Mesendoderm (in vitro differentiated cells): Measurements from ENCODE around the gene GRK1.

Experiments
- DNase-seq: peaks from one replicate; pipeline ENCODE4 v3.0.0; 2013
- H2AK5ac ChIP-seq: 2 replicates; pipeline ENCODE4 v1.6.1; 2013; ENCODE audit warnings: low read length, inconsistent platforms
- H2BK120ac ChIP-seq: 2 replicates; pipeline ENCODE4 v1.6.1; 2013; ENCODE audit warnings: low read depth, mild to moderate bottlenecking, low read length, moderate library complexity, mixed read lengths
- H2BK15ac ChIP-seq: replicated peaks from 2 replicates; pipeline ENCODE4 v1.6.1; 2013; ENCODE audit warnings: low read depth, mild to moderate bottlenecking, moderate library complexity
- H2BK5ac ChIP-seq: 2 replicates; pipeline ENCODE4 v1.6.1; 2013; ENCODE audit warnings: low read length, inconsistent platforms
- H3K18ac ChIP-seq: 2 replicates; pipeline ENCODE4 v1.6.1; 2013; ENCODE audit warnings: mild to moderate bottlenecking, low read length, mixed read lengths
- H3K23ac ChIP-seq: one replicate; pipeline ENCODE4 v1.6.1; 2013; ENCODE audit warnings: low read length
- H3K27ac ChIP-seq: 2 replicates; pipeline ENCODE4 v1.5.1; 2013; ENCODE audit warnings: low read depth, mild to moderate bottlenecking, inconsistent platforms, low read length, moderate library complexity
- H3K27me3 ChIP-seq: 2 replicates; pipeline ENCODE4 v1.6.1; 2013; ENCODE audit warnings: low read length, control low read depth, mild to moderate bottlenecking, inconsistent platforms; ENCODE audit not compliant: insufficient read depth, poor library complexity
- H3K36me3 ChIP-seq: 2 replicates; pipeline ENCODE4 v1.6.1; 2013; ENCODE audit warnings: low read length, inconsistent platforms; ENCODE audit not compliant: control insufficient read depth, insufficient read depth
- H3K4ac ChIP-seq: one replicate; pipeline ENCODE4 v1.6.1; 2013; ENCODE audit warnings: low read depth, mild to moderate bottlenecking, low read length, moderate library complexity
- H3K4me1 ChIP-seq: 2 replicates; pipeline ENCODE4 v1.6.1; 2013; ENCODE audit warnings: low read depth, low read length, inconsistent platforms; ENCODE audit not compliant: control insufficient read depth
- H3K4me2 ChIP-seq: 2 replicates; pipeline ENCODE4 v1.6.1; 2013; ENCODE audit warnings: low read length
- H3K4me3 ChIP-seq: 2 replicates; pipeline ENCODE4 v1.5.1; 2013; ENCODE audit warnings: mild to moderate bottlenecking, low read length
- H3K56ac ChIP-seq: one replicate; pipeline ENCODE4 v1.6.1; 2013; ENCODE audit warnings: low read length
- H3K79me1 ChIP-seq: 2 replicates; pipeline ENCODE4 v1.6.1; 2013; ENCODE audit warnings: low read length, inconsistent platforms
- H3K79me2 ChIP-seq: 2 replicates; pipeline ENCODE4 v1.6.1; 2013; ENCODE audit warnings: mild to moderate bottlenecking, low read length; ENCODE audit not compliant: control insufficient read depth, insufficient read depth
- H3K9ac ChIP-seq: 2 replicates; pipeline ENCODE4 v1.6.1; 2013; ENCODE audit warnings: low read length, inconsistent platforms
- H4K5ac ChIP-seq: one replicate; pipeline ENCODE4 v1.6.1; 2013; ENCODE audit warnings: low read length
- H4K8ac ChIP-seq: one replicate; pipeline ENCODE4 v1.6.1; 2013; ENCODE audit warnings: low read depth, mild to moderate bottlenecking, control low read depth, low read length, moderate library complexity
- WGBS: extraction: QIAGEN DNeasy Blood & Tissue Kit; methylation state at CpG from one replicate; pipeline ENCODE4 v1.1.7; 2013; ENCODE audit warnings: low lambda C conversion rate, missing lambda C conversion rate; ENCODE audit not compliant: insufficient coverage; ENCODE audit errors: extremely low coverage; 5-methylcytosine and 5-hydroxymethylcytosine counted together

GRK1 gene

GRCh38 chr13:113638173-113638746 lies 28.8 kb upstream of the GRK1 start:
- H3K23ac ChIP-seq: no peak overlapping the region
- H4K8ac ChIP-seq: no peak overlapping the region

DNA sequence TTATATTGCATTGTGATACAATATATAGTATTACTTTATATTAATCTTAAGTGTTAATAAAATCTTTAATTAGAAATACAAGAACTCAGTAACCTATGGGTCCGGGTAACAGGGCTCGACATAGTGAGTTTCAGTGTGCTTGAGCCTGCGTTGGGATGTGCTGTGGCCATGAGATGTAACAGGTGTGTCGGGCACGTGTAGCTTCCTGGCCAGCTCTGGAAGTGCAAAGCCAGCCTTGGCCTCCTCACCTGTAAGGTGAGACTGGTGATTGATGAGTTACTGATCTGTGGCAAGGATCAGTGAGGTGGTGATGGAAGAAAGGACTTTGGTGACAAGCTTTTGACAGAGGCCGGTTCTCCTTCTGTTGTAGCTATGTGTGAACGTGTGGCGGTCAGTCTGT lies 28.2 kb upstream of the GRK1 start:
- H3K79me2 ChIP-seq: no peaks in the 10 kb centered on the region
- no peaks in the 10 kb centered on the region for H3K27me3 ChIP-seq
- H2BK5ac ChIP-seq: no peak overlapping the region
- whole genome bisulfite sequencing: no CpG with 5 or more reads among the region's 8 CpGs
- H4K8ac ChIP-seq: no peak overlapping the region
- H3K36me3 ChIP-seq: peaks cover 36% of the 10 kb centered on the region
- H3K4ac ChIP-seq: no peak overlapping the region
- peaks cover 2% of the 10 kb centered on the region for H3K79me1 ChIP-seq
- no peak overlapping the region for H3K56ac ChIP-seq
- H3K9ac ChIP-seq: no peak overlapping the region
- no peak overlapping the region for H3K23ac ChIP-seq
- H2BK120ac ChIP-seq: no peak overlapping the region
- no peak overlapping the region for H2AK5ac ChIP-seq
- H2BK15ac ChIP-seq: no peak overlapping the region
- H3K4me1 ChIP-seq: no peaks in the 10 kb centered on the region
- no peak overlapping the region for H3K27ac ChIP-seq
- no peak overlapping the region for H3K4me3 ChIP-seq
- DNase-seq: no peak
- no peak overlapping the region for H4K5ac ChIP-seq
- H3K4me2 ChIP-seq: no peak overlapping the region
- no peak overlapping the region for H3K18ac ChIP-seq

More at GRCh38 chr13:113638173-113638746, 28.8 kb upstream of the GRK1 start:
- H3K4ac ChIP-seq: no peak overlapping the region
- WGBS: no CpG with 5 or more reads among the region's 37 CpGs
- H3K4me1 ChIP-seq: no peaks in the 10 kb centered on the region
- no peak overlapping the region for H2BK120ac ChIP-seq
- H3K27me3 ChIP-seq: no peaks in the 10 kb centered on the region
- H3K27ac ChIP-seq: no peak overlapping the region
- no peaks in the 10 kb centered on the region for H3K79me2 ChIP-seq
- H2AK5ac ChIP-seq: no peak overlapping the region
- H2BK5ac ChIP-seq: no peak overlapping the region
- H3K36me3 ChIP-seq: peaks cover 38% of the 10 kb centered on the region
- no peak overlapping the region for H3K56ac ChIP-seq
- H3K4me2 ChIP-seq: no peak overlapping the region
- no peak overlapping the region for H2BK15ac ChIP-seq
- no peak overlapping the region for H3K4me3 ChIP-seq
- peaks cover 2% of the 10 kb centered on the region for H3K79me1 ChIP-seq
- no peak overlapping the region for H4K5ac ChIP-seq
- H3K9ac ChIP-seq: no peak overlapping the region
- DNase-seq: no peak
- no peak overlapping the region for H3K18ac ChIP-seq

DNA sequence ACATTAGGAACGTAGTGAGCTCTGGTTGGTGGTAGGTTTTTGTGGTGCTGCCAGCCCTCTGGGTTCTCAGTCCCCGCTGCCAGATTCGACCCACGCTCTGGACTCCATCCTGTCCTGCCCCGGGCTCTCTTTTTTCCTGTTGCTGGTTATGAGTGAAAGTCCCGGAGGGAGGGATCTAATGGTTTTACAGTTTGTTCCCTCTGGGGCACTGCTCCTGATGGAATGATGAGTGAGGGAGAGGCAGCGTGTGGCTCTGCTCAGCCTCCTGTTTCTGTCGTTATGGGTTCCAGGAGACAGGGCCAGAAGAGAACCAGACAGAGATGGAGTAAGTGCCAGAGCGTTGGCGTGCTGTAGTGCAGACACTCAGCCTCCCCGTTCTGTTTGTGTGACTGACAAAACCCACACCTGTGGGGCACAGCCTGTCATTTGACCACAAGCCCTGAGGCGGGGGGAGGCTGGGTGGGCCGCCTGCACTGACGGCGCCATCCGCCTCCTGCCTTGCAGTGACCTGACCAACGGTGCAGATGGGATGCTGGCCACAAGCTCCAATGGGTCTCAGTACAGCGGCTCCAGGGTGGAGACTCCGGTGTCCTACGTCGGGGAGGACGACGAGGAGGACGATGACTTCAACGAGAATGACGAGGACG lies 27.3 kb upstream of the GRK1 start:
- Histone ChIP-seq H3K56ac (no peak overlapping the region), H2BK5ac (no peak overlapping the region), H3K36me3 (peaks cover 34% of the 10 kb centered on the region), H3K4me2 (no peak overlapping the region), H3K27me3 (no peaks in the 10 kb centered on the region), H3K4me1 (no peaks in the 10 kb centered on the region), H3K79me2 (no peaks in the 10 kb centered on the region), H3K27ac (no peak overlapping the region), H3K4me3 (no peak overlapping the region), H3K23ac (no peak overlapping the region), H2AK5ac (no peak overlapping the region), H2BK15ac (no peak overlapping the region), H3K79me1 (peaks cover 2% of the 10 kb centered on the region), H3K9ac (no peak overlapping the region), H2BK120ac (no peak overlapping the region), H4K5ac (no peak overlapping the region), H3K4ac (no peak overlapping the region), H4K8ac (no peak overlapping the region), H3K18ac (no peak overlapping the region)
- no peak for DNase-seq
- WGBS: no CpG with 5 or more reads among the region's 27 CpGs

DNA sequence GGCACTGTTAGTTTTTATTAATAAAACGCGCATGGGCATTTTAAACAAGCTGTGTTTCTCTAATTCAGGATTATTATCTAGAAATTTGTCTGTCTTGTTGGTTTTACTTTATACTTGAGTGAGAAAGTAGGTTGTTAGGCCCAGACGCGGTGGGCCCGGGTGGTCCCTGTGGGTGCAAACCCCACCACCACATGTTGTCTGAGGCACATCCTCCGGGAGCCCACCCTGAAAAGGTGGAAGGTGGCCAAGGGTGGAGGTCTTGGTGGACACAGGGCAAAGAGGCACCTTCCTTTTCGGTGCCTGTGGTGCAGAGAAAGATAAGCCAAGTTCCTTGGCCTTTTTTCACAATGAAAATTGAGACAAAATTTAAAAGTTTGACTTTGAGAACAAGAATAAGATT lies 25.6 kb upstream of the GRK1 start:
- Histone ChIP-seq H3K79me1 (peaks cover 2% of the 10 kb centered on the region), H3K4ac (no peak overlapping the region), H3K79me2 (no peaks in the 10 kb centered on the region), H3K27ac (no peak overlapping the region), H3K4me3 (no peak overlapping the region), H3K4me2 (no peak overlapping the region), H3K56ac (no peak overlapping the region), H3K4me1 (no peaks in the 10 kb centered on the region), H3K9ac (no peak overlapping the region), H2BK120ac (no peak overlapping the region), H3K27me3 (no peaks in the 10 kb centered on the region), H3K18ac (no peak overlapping the region), H4K8ac (no peak overlapping the region), H4K5ac (no peak overlapping the region), H3K23ac (no peak overlapping the region), H2BK15ac (no peak overlapping the region), H2BK5ac (no peak overlapping the region), H2AK5ac (no peak overlapping the region), H3K36me3 (peaks cover 25% of the 10 kb centered on the region)
- DNase-seq: no peak
- no CpG with 5 or more reads among the region's 7 CpGs for WGBS

DNA sequence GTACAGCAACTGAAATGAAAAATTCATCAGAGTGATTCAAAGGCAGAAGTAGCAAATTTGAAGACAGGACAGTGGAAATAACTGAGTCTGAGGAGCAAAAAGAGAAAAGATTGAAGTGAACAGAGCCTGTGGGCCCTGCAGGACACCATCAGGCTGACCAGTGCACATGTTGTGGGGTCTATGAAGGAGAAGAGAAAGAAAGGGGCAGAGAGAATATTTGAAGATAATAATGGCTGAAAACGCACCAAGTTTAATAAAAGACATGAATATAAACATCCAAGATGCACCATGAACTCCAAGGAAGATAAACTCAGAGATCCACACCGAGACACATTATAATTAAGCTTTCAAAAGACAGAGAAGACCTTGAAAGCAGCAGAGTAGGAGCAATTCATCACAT lies 24.5 kb upstream of the GRK1 start:
- Histone ChIP-seq H3K27ac (no peak overlapping the region), H3K4me3 (no peak overlapping the region), H2BK120ac (no peak overlapping the region), H3K4me1 (no peaks in the 10 kb centered on the region), H3K18ac (no peak overlapping the region), H3K27me3 (no peaks in the 10 kb centered on the region), H4K8ac (no peak overlapping the region), H2BK15ac (no peak overlapping the region), H3K4me2 (no peak overlapping the region), H3K56ac (no peak overlapping the region), H2BK5ac (no peak overlapping the region), H3K79me2 (no peaks in the 10 kb centered on the region), H3K36me3 (peaks cover 19% of the 10 kb centered on the region), H2AK5ac (no peak overlapping the region), H3K9ac (no peak overlapping the region), H4K5ac (no peak overlapping the region), H3K4ac (no peak overlapping the region), H3K23ac (no peak overlapping the region), H3K79me1 (peaks cover 2% of the 10 kb centered on the region)
- no peak for DNase-seq
- WGBS: no CpG with 5 or more reads among the region's 2 CpGs

GRCh38 chr13:113643593-113643992 lies 23.4 kb upstream of the GRK1 start:
- no peaks in the 10 kb centered on the region for H3K27me3 ChIP-seq
- H3K79me2 ChIP-seq: no peaks in the 10 kb centered on the region
- H4K5ac ChIP-seq: no peak overlapping the region
- H3K36me3 ChIP-seq: peaks cover 13% of the 10 kb centered on the region
- no peak overlapping the region for H3K23ac ChIP-seq
- H3K56ac ChIP-seq: no peak overlapping the region
- H3K4me1 ChIP-seq: no peaks in the 10 kb centered on the region
- no peak for DNase-seq
- no peak overlapping the region for H3K27ac ChIP-seq
- no CpG with 5 or more reads among the region's 5 CpGs for whole genome bisulfite sequencing
- no peak overlapping the region for H2AK5ac ChIP-seq
- H3K79me1 ChIP-seq: no peaks in the 10 kb centered on the region
- no peak overlapping the region for H3K4me3 ChIP-seq
- H3K4ac ChIP-seq: no peak overlapping the region
- H3K4me2 ChIP-seq: no peak overlapping the region
- H3K9ac ChIP-seq: no peak overlapping the region
- H2BK5ac ChIP-seq: no peak overlapping the region
- H4K8ac ChIP-seq: no peak overlapping the region
- no peak overlapping the region for H2BK15ac ChIP-seq
- no peak overlapping the region for H3K18ac ChIP-seq
- no peak overlapping the region for H2BK120ac ChIP-seq
